ENCODE results near the gene DIAPH2. TPM values are rescaled to one million over a fixed set of nuclear protein-coding genes. Genes with fewer than 3 reads are reported as not detected.

Gene DIAPH2
- total and polyA plus RNA-seq, 2 donors from 2014 or later = 2.1 to 15.0 TPM

DNA sequence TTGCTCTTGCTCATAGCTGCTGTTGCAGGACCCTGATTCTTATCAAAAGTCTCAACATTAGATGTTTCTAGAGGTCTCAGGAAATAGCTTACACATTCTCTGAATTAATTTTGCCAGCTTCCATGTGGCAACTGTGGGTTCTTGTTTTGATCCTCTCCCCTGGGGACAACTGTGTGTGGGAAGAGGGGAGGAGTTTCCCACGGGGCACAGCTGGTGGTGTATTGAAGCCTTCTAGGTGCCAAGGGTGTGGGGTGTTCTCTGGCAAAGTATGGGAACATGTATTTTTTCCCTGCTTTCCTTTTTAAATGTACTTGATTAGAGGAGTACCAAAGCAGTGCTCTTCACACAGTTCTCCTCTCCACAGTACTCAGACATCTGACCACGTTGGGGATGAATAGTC lies 411.7 kb downstream of the DIAPH2 start:
- no peaks in the 10 kb centered on the region for H3K27me3 ChIP-seq (ENCODE audit: control insufficient read depth, insufficient read depth, low read length)
- no peaks in the 10 kb centered on the region for H3K4me1 ChIP-seq (ENCODE audit: control insufficient read depth in 2 of 3, insufficient read depth in 2 of 3, low read depth in 1 of 3, low read length in 3 of 3)
- H3K9me3 ChIP-seq (ENCODE audit: control insufficient read depth in 2 of 3, insufficient read depth in 1 of 3, low read length in 3 of 3) = no peaks in the 10 kb centered on the region
- TF ChIP-seq CTCF (IDR thresholded peaks at IDR 0.05; ENCODE audit: borderline replicate concordance, extremely low read depth, insufficient read depth) = no peak
- no peak overlapping the region for H3K4me3 ChIP-seq (ENCODE audit: low read length in 3 of 3)
- H3K9ac ChIP-seq (ENCODE audit: low read length in 3 of 3) = no peak overlapping the region
- H3K27ac ChIP-seq (ENCODE audit: low read depth in 2 of 2, low read length in 2 of 2) = no peak overlapping the region
- H3K36me3 ChIP-seq (ENCODE audit: control insufficient read depth in 2 of 3, insufficient read depth in 3 of 3, low read length in 3 of 3) = no peaks in the 10 kb centered on the region
- FAIRE-seq (no peak), DNase-seq (no peak)
- intact Hi-C loops (cut with DNase I) = no loop called here

DNA sequence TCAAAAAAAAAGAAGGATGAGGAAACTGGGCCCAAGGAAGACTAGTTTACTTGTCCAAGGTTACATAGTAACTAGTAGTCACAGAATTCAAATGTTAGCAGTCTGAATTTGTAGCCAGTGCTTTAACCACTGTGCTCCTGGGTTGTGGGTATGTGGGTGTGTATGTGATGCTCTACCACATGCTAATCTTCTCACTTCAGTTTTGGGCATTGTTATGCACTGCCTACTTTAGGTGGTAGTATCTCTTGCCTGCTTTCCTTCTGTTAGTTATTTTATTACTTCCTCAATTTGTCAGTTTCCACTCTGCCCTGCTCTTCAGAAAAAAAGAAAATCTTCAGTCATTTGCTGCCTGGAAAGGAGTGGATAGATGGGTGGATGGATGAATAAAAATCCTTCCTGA lies 418.3 kb downstream of the DIAPH2 start:
- no peaks in the 10 kb centered on the region for H3K9me3 ChIP-seq (ENCODE audit: control insufficient read depth in 2 of 3, insufficient read depth in 1 of 3, low read length in 3 of 3)
- no peak overlapping the region for H3K27ac ChIP-seq (ENCODE audit: low read depth in 2 of 2, low read length in 2 of 2)
- FAIRE-seq (no peak), DNase-seq (no peak)
- TF ChIP-seq CTCF (IDR thresholded peaks at IDR 0.05; ENCODE audit: borderline replicate concordance, extremely low read depth, insufficient read depth) = no peak
- intact Hi-C loops (cut with DNase I) = no loop called here
- H3K4me1 ChIP-seq (ENCODE audit: control insufficient read depth in 2 of 3, insufficient read depth in 2 of 3, low read depth in 1 of 3, low read length in 3 of 3) = no peaks in the 10 kb centered on the region
- no peak overlapping the region for H3K9ac ChIP-seq (ENCODE audit: low read length in 3 of 3)
- no peaks in the 10 kb centered on the region for H3K27me3 ChIP-seq (ENCODE audit: control insufficient read depth, insufficient read depth, low read length)
- H3K4me3 ChIP-seq (ENCODE audit: low read length in 3 of 3) = no peak overlapping the region
- H3K36me3 ChIP-seq (ENCODE audit: control insufficient read depth in 2 of 3, insufficient read depth in 3 of 3, low read length in 3 of 3) = no peaks in the 10 kb centered on the region

DNA sequence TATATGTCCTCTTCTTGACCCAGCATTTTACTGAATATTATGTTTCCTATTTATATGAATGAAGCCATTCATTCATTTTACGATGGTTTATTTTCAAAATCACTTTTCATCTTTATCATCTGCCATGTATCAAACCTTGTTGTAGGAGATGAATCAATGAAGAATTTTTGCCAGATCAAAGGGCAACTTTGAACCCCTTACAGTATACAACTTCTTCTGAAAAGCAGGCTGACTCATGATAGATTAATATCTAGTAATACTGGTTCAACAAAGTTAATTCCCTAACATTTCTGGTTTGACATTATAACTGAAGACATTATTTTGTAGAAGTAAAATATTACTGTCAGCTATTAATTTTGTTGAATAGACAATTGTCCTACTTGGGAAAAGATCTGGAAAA lies 425.1 kb downstream of the DIAPH2 start:
- FAIRE-seq (no peak), DNase-seq (no peak)
- no peak overlapping the region for H3K9ac ChIP-seq (ENCODE audit: low read length in 3 of 3)
- no peaks in the 10 kb centered on the region for H3K9me3 ChIP-seq (ENCODE audit: control insufficient read depth in 2 of 3, insufficient read depth in 1 of 3, low read length in 3 of 3)
- no peaks in the 10 kb centered on the region for H3K4me1 ChIP-seq (ENCODE audit: control insufficient read depth in 2 of 3, insufficient read depth in 2 of 3, low read depth in 1 of 3, low read length in 3 of 3)
- H3K36me3 ChIP-seq (ENCODE audit: control insufficient read depth in 2 of 3, insufficient read depth in 3 of 3, low read length in 3 of 3) = no peaks in the 10 kb centered on the region
- no peak for TF ChIP-seq CTCF (IDR thresholded peaks at IDR 0.05; ENCODE audit: borderline replicate concordance, extremely low read depth, insufficient read depth)
- H3K27ac ChIP-seq (ENCODE audit: low read depth in 2 of 2, low read length in 2 of 2) = no peak overlapping the region
- intact Hi-C loops (cut with DNase I) = no loop called here
- no peaks in the 10 kb centered on the region for H3K27me3 ChIP-seq (ENCODE audit: control insufficient read depth, insufficient read depth, low read length)
- no peak overlapping the region for H3K4me3 ChIP-seq (ENCODE audit: low read length in 3 of 3)

- H3K9ac ChIP-seq (ENCODE audit: low read length in 3 of 3) = no peak overlapping the region
- no peaks in the 10 kb centered on the region for H3K27me3 ChIP-seq (ENCODE audit: control insufficient read depth, insufficient read depth, low read length)
- TF ChIP-seq CTCF (IDR thresholded peaks at IDR 0.05; ENCODE audit: borderline replicate concordance, extremely low read depth, insufficient read depth) = no peak
- intact Hi-C loops (cut with DNase I) = no loop called here
- H3K4me3 ChIP-seq (ENCODE audit: low read length in 3 of 3) = no peak overlapping the region
- H3K4me1 ChIP-seq (ENCODE audit: control insufficient read depth in 2 of 3, insufficient read depth in 2 of 3, low read depth in 1 of 3, low read length in 3 of 3) = no peaks in the 10 kb centered on the region
- DNase-seq = no peak
- H3K9me3 ChIP-seq (ENCODE audit: control insufficient read depth in 2 of 3, insufficient read depth in 1 of 3, low read length in 3 of 3) = no peaks in the 10 kb centered on the region
- H3K36me3 ChIP-seq (ENCODE audit: control insufficient read depth in 2 of 3, insufficient read depth in 3 of 3, low read length in 3 of 3) = no peaks in the 10 kb centered on the region
- FAIRE-seq = no peak
- H3K27ac ChIP-seq (ENCODE audit: low read depth in 2 of 2, low read length in 2 of 2) = no peak overlapping the region
These were observed 432.9 kb downstream of the DIAPH2 start for GRCh38 chrX:97117572-97117971.
